IPS DF 6.9 (cell line): ENCODE data around the gene TRAPPC6A.

Experiments
- DNase-seq: peaks from one replicate; pipeline ENCODE4 v3.0.0-alpha.2; 2013; ENCODE audit warnings: low read depth, low spot score
- H3K27ac ChIP-seq: one replicate; pipeline ENCODE4 v1.5.1; 2013; ENCODE audit warnings: low read length, control low read depth
- H3K27me3 ChIP-seq: 2 replicates; pipeline ENCODE4 v1.6.1; 2013; ENCODE audit warnings: mild to moderate bottlenecking, low read length; ENCODE audit not compliant: control insufficient read depth, insufficient read depth
- H3K36me3 ChIP-seq: 2 replicates; pipeline ENCODE4 v1.6.1; 2013; ENCODE audit warnings: low read length; ENCODE audit not compliant: control insufficient read depth, insufficient read depth
- H3K4me1 ChIP-seq: 2 replicates; pipeline ENCODE4 v1.6.1; 2013; ENCODE audit warnings: low read length; ENCODE audit not compliant: control insufficient read depth, insufficient read depth
- H3K4me3 ChIP-seq: 2 replicates; pipeline ENCODE4 v1.5.1; 2013; ENCODE audit warnings: mild to moderate bottlenecking, low read length
- H3K9me3 ChIP-seq: 2 replicates; pipeline ENCODE4 v1.6.1; 2013; ENCODE audit warnings: low read length, inconsistent platforms; ENCODE audit not compliant: control insufficient read depth, insufficient read depth
- WGBS: extraction: QIAGEN DNeasy Blood & Tissue Kit; methylation state at CpG from one replicate; pipeline ENCODE4 v1.1.7; 2013; ENCODE audit warnings: mixed read lengths, missing lambda C conversion rate; ENCODE audit not compliant: insufficient read length, insufficient coverage; 5-methylcytosine and 5-hydroxymethylcytosine counted together

The TRAPPC6A gene

GRCh38 chr19:45128806-45129205 lies 49.2 kb downstream of the TRAPPC6A start:
- Histone ChIP-seq H3K4me1 (peaks cover 6% of the 10 kb centered on the region), H3K36me3 (no peaks in the 10 kb centered on the region), H3K9me3 (no peaks in the 10 kb centered on the region), H3K27ac (no peak overlapping the region), H3K27me3 (no peaks in the 10 kb centered on the region), H3K4me3 (no peak overlapping the region)
- DNase-seq, result no peak
- WGBS, result no CpG with 5 or more reads among the region's 5 CpGs

- DNase-seq, result no peak
- no peaks in the 10 kb centered on the region for H3K36me3 ChIP-seq
- no peak overlapping the region for H3K27ac ChIP-seq
- H3K27me3 ChIP-seq, result no peaks in the 10 kb centered on the region
- WGBS, result no CpG with 5 or more reads among the region's 5 CpGs
- peaks cover 6% of the 10 kb centered on the region for H3K4me1 ChIP-seq
- no peak overlapping the region for H3K4me3 ChIP-seq
- H3K9me3 ChIP-seq, result no peaks in the 10 kb centered on the region
Measured at GRCh38 chr19:45128146-45128545, 49.9 kb downstream of the TRAPPC6A start.

DNA sequence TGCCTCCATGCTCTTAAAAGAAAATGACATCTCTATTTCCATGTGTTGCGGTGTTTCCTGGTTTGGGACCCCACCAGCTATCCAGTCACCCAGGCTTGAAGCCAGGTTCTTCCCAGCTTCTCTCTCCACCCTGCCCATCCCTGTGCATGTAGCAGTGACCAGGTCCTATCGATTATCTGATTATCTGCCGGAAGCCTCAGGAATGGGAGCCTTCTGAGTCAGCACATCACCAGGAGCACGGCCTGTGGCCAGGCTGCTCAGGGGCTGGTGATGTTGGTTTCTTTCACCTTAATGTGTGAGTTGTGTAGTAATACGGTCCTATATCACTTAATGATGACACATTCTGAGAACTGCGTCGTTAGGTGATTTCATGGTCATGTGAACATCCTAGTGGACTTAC lies 51.4 kb downstream of the TRAPPC6A start:
- Histone ChIP-seq H3K27me3 (no peaks in the 10 kb centered on the region), H3K4me3 (no peak overlapping the region), H3K4me1 (peaks cover 6% of the 10 kb centered on the region), H3K36me3 (no peaks in the 10 kb centered on the region), H3K9me3 (no peaks in the 10 kb centered on the region), H3K27ac (no peak overlapping the region)
- WGBS, result no CpG with 5 or more reads among the region's 7 CpGs
- DNase-seq, result no peak

DNA sequence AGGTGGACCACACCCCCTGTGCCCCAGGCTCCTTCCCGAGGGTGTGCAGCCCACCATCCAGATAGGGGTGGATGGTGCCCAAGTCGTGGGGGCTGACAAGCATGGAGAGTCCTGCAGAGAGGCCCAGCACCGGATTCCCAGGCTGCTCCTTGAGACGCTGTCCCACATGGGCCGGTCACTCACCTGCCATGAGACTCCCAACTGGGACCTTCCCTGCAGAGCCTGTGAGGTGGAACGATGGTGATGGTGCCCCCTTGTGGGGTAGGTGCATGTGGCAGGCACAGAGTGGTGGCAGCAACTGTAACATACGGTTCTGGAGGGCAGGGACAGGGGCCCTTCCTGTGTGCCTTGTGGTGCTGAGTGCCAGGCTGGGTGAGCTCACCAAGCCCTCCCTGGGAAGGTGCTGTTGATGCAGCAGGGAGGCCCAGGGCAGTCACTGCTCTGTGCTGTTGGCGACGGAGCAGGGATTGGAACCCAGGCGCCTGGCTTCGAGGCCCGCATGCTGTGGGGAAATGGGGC lies 52.0 kb downstream of the TRAPPC6A start:
- Histone ChIP-seq H3K36me3 (no peaks in the 10 kb centered on the region), H3K4me3 (no peak overlapping the region), H3K4me1 (peaks cover 6% of the 10 kb centered on the region), H3K9me3 (no peaks in the 10 kb centered on the region), H3K27ac (no peak overlapping the region), H3K27me3 (no peaks in the 10 kb centered on the region)
- no CpG with 5 or more reads among the region's 12 CpGs for WGBS
- peak; percentile 57 for DNase-seq

DNA sequence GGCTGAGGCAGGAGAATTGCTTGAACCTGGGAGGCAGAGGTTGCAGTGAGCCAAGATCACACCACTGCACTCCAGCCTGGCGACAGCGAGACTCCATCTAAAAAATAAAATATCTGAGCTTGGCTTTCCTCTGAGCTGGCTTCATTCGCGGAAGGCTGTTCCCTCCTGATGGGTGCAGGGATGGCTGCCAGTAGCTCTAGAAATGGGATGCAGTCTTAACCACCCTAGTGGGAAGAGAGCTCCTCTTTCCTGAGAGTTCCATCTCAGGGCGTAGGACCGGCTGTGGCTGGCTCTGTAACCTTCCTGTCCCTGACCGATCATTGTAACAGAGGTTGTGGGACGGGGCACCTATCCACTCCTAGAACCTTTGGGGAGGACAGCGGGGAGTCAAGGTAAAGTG lies 52.7 kb downstream of the TRAPPC6A start:
- WGBS, result no CpG with 5 or more reads among the region's 9 CpGs
- no peak overlapping the region for H3K4me3 ChIP-seq
- no peak overlapping the region for H3K27ac ChIP-seq
- no peaks in the 10 kb centered on the region for H3K9me3 ChIP-seq
- no peaks in the 10 kb centered on the region for H3K36me3 ChIP-seq
- no peaks in the 10 kb centered on the region for H3K27me3 ChIP-seq
- DNase-seq, result no peak
- peaks cover 3% of the 10 kb centered on the region; the same call in 1 of the 2 replicates for H3K4me1 ChIP-seq

DNA sequence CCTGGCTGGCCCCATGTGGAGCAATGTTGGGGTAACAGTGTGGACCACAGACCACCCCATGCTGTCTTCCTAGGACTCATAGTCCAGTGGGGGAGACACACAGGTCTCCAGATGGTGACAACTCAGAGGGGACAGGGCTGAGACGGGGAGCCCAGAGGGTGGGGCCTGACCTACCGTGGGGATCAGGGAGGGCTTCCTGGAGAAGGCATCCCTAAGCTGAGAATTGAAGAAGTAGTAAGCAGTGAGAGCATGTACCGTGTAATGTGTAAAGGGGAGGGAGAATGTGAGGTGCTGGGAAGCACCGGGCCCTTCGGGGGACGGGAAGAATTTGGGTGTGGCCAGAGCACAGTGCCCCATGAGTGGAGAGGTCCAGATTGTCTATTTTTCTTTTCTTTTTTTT lies 54.0 kb downstream of the TRAPPC6A start:
- H3K4me1 ChIP-seq, result peaks cover 1% of the 10 kb centered on the region; the same call in 1 of the 2 replicates
- no peak for DNase-seq
- H3K27ac ChIP-seq, result no peak overlapping the region
- H3K27me3 ChIP-seq, result no peaks in the 10 kb centered on the region
- H3K9me3 ChIP-seq, result no peaks in the 10 kb centered on the region
- H3K36me3 ChIP-seq, result no peaks in the 10 kb centered on the region
- no CpG with 5 or more reads among the region's 6 CpGs for whole genome bisulfite sequencing
- no peak overlapping the region for H3K4me3 ChIP-seq

DNA sequence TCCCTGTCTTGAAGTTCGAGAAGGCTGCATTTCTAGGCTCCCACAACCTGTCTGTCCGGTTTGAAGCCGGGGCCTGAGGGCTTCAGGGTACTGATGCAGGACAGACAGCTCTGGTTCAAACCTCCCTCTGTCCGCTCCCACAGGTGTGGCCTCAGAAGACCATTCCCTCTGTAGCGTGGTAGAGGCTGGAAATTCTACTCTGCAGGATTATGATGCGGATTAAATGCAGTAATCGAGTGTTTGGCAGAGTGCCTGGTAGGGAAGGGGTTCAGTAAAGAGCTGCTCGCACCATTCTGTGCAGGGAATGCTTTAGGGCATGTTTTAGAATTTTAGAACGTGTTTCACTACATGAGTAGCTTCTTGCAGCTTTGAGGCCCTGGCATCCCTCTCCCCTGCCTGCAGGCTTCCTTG lies 54.6 kb downstream of the TRAPPC6A start:
- Histone ChIP-seq H3K4me3 (no peak overlapping the region), H3K36me3 (no peaks in the 10 kb centered on the region), H3K27ac (no peak overlapping the region), H3K4me1 (peaks cover 1% of the 10 kb centered on the region; the same call in 1 of the 2 replicates), H3K9me3 (no peaks in the 10 kb centered on the region), H3K27me3 (no peaks in the 10 kb centered on the region)
- no CpG with 5 or more reads among the region's 9 CpGs for WGBS
- no peak for DNase-seq

DNA sequence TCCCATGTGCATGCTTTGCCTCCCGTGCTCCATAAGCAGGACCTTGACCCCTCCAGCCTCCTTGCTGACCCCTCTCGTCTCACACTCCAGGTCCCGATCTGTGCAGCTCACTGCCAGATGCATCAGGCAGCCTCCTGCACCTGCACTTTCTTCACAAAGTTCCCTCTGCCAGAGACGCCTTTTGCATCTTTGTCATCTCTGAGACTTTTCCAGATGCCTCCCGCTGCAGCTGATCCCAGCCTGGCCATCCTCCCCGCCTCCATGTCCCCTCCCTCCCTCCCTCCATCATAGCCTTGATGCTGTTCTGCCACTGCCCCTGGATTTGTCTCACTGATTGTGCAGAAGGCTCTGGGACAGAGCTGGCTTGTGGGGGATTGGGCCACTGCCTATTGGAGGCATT lies 55.2 kb downstream of the TRAPPC6A start:
- no peak for DNase-seq
- Histone ChIP-seq H3K4me1 (peaks cover 1% of the 10 kb centered on the region; the same call in 1 of the 2 replicates), H3K27ac (no peak overlapping the region), H3K4me3 (no peak overlapping the region), H3K27me3 (no peaks in the 10 kb centered on the region), H3K36me3 (no peaks in the 10 kb centered on the region), H3K9me3 (no peaks in the 10 kb centered on the region)
- no CpG with 5 or more reads among the region's 6 CpGs for WGBS

- WGBS, result no CpG with 5 or more reads among the region's 11 CpGs
- no peaks in the 10 kb centered on the region for H3K27me3 ChIP-seq
- H3K27ac ChIP-seq, result no peak overlapping the region
- DNase-seq, result no peak
- H3K4me3 ChIP-seq, result no peak overlapping the region
- no peaks in the 10 kb centered on the region for H3K9me3 ChIP-seq
- H3K36me3 ChIP-seq, result no peaks in the 10 kb centered on the region
- H3K4me1 ChIP-seq, result peaks cover 1% of the 10 kb centered on the region; the same call in 1 of the 2 replicates
Measured at GRCh38 chr19:45121827-45122345, 56.2 kb downstream of the TRAPPC6A start.

DNA sequence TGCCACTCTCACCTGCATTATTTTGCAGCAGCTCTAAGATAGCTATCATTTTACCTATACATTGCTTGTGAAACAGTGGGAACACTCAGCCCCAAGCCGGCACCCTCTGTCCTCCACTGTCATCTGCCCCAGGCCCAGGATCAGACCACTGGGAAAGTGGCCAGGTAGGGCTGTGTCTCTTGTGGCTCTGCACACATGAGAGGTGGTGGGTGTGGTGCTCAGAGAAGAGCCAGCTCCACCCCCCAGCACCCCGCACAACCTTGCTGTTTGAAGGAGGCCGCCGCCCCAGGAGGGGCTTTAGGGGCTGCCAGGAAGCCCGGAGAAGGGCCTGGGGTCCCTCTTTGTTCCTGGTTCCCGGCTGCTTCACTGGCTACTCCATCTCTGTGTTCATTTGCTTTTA lies 58.5 kb downstream of the TRAPPC6A start:
- Histone ChIP-seq H3K36me3 (no peaks in the 10 kb centered on the region), H3K4me3 (no peak overlapping the region), H3K27ac (no peak overlapping the region), H3K9me3 (no peaks in the 10 kb centered on the region), H3K27me3 (no peaks in the 10 kb centered on the region), H3K4me1 (no peaks in the 10 kb centered on the region; the same call in 1 of the 2 replicates)
- DNase-seq, result no peak
- WGBS, result no CpG with 5 or more reads among the region's 6 CpGs
